HepG2 (cell line): ENCODE data around the gene SMAD6. TPM values are rescaled to one million over a fixed set of nuclear protein-coding genes. Genes with fewer than 3 reads are reported as not detected.

ENCODE experiments used
- ATAC-seq: fragments of 200-7000 bp; cut with Tn5 transposase; 3 replicates; pipeline ENCODE4 v1.9.1; 2020; ENCODE audit warnings: mild to moderate bottlenecking, moderate library complexity
- BruUV-seq: library from RNA; stranded (reverse); fragments of 400-500 nt; replicated peaks from 2 replicates; lab custom pipeline; 2021; lab: Mats Ljungman, UMichigan
- CTCF ChIA-PET: fragments of 300-600 bp; formaldehyde crosslinking; extraction: SDS; loops from one replicate; lab custom pipeline; 2021; ENCODE audit warnings: low total read pairs, inconsistent platforms, low intra/inter-chr PET ratio; lab: Yijun Ruan, JAX
- POLR2A ChIA-PET: fragments of 350-600 bp; sonication (Branson Sonifier 250); formaldehyde crosslinking; loops from one replicate; lab custom pipeline; 2020; ENCODE audit warnings: antibody characterized with exemption, inconsistent platforms; lab: Yijun Ruan, JAX
- DNase-seq: peaks from one replicate; pipeline ENCODE4 v3.0.0-alpha.2; 2015; ENCODE audit warnings: low spot score
- FAIRE-seq: peaks from 3 replicates; lab custom pipeline; 2011; peaks lifted over from hg19 to GRCh38; lab: Jason Lieb, UNC
- H2AFZ ChIP-seq: one replicate; pipeline ENCODE4 v1.6.1; 2011; ENCODE audit warnings: low read length, inconsistent platforms
- H3K27ac ChIP-seq: fragments of 300-600 bp; 3 replicates; pipeline ENCODE4 v1.8.0; 2011; ENCODE audit warnings: mixed run types, mild to moderate bottlenecking, mixed read lengths, low read length, inconsistent platforms; ENCODE audit not compliant: insufficient read depth; ENCODE audit errors: extremely low read length
- H3K27me3 ChIP-seq, 2 experiments: fragments of 200-600 bp in 1 of 2; 2 replicates in 1 of 2; 3 replicates in 1 of 2; pipeline versions ENCODE4 v1.6.0 to v1.8.0; 2011; ENCODE audit warnings: low read length in 2 of 2, mild to moderate bottlenecking in 2 of 2, moderate library complexity in 2 of 2, inconsistent platforms in 1 of 2; ENCODE audit not compliant: insufficient read depth in 2 of 2, control insufficient read depth in 1 of 2
- H3K36me3 ChIP-seq, 2 experiments: fragments of 200-600 bp in 1 of 2; replicated peaks in 1 of 2; 2 replicates in 1 of 2; 3 replicates in 1 of 2; pipeline versions ENCODE4 v1.5.1 to v1.8.0; 2011; ENCODE audit warnings: low read length in 2 of 2, inconsistent platforms in 1 of 2; ENCODE audit not compliant: insufficient read depth in 2 of 2, control insufficient read depth in 1 of 2
- H3K4me1 ChIP-seq: 2 replicates; pipeline ENCODE4 v1.5.1; 2012; ENCODE audit warnings: low read length, inconsistent platforms; ENCODE audit not compliant: insufficient read depth
- H3K4me2 ChIP-seq: 2 replicates; pipeline ENCODE4 v1.6.0; 2011; ENCODE audit warnings: low read depth, low read length, inconsistent platforms
- H3K4me3 ChIP-seq, 3 experiments: fragments of 200-600 bp in 1 of 3; sonication (generic), shearing (Covaris generic) in 1 of 3; replicated peaks in 1 of 3; 2 replicates each; pipeline ENCODE4 v1.5.1; 2011 to 2016; ENCODE audit warnings: low read length in 3 of 3, inconsistent platforms in 2 of 3, low read depth in 2 of 3, mild to moderate bottlenecking in 2 of 3, control low read depth in 1 of 3, mixed read lengths in 1 of 3; ENCODE audit not compliant: insufficient read depth in 1 of 3
- H3K79me2 ChIP-seq: one replicate; pipeline ENCODE4 v1.6.1; 2011; ENCODE audit warnings: low read length, inconsistent platforms; ENCODE audit not compliant: insufficient read depth
- H3K9ac ChIP-seq: 2 replicates; pipeline ENCODE4 v1.6.0; 2011; ENCODE audit warnings: mild to moderate bottlenecking, low read depth, low read length, inconsistent platforms; ENCODE audit not compliant: insufficient read depth
- H3K9me3 ChIP-seq: 2 replicates; pipeline ENCODE4 v1.5.1; 2012; ENCODE audit warnings: mild to moderate bottlenecking, low read length
- H4K20me1 ChIP-seq: 2 replicates; pipeline ENCODE4 v1.6.0; 2011; ENCODE audit warnings: inconsistent platforms, mild to moderate bottlenecking, low read length, moderate library complexity; ENCODE audit not compliant: insufficient read depth
- GATAD2A ChIP-seq: IDR thresholded peaks from 2 replicates; pipeline ENCODE4 v1.6.1; 2016
- ISL2 ChIP-seq: sonication (generic); formaldehyde crosslinking; IDR thresholded peaks from 2 replicates; pipeline ENCODE4 v1.5.0; 2020; ENCODE audit warnings: missing genetic modification reagents
- PCBP1 ChIP-seq: fragments of 200-400 bp; formaldehyde crosslinking; IDR thresholded peaks from 2 replicates; pipeline ENCODE4 v1.6.1; 2017; ENCODE audit warnings: mild to moderate bottlenecking, low read depth, low read length, borderline replicate concordance
- PRDM15 ChIP-seq: sonication (generic); formaldehyde crosslinking; IDR thresholded peaks from 2 replicates; pipeline ENCODE4 v1.4.0; 2020; ENCODE audit warnings: missing genetic modification reagents
- RBM22 ChIP-seq: fragments of 200-400 bp; formaldehyde crosslinking; optimal IDR thresholded peaks from 2 replicates; pipeline ENCODE3; 2017; ENCODE audit warnings: mild to moderate bottlenecking, low read length, moderate library complexity
- ZNF138 ChIP-seq: sonication (generic); formaldehyde crosslinking; IDR thresholded peaks from 2 replicates; pipeline ENCODE4 v1.5.0; 2020; ENCODE audit warnings: mild to moderate bottlenecking, low read depth, missing genetic modification reagents
- ZNF234 ChIP-seq: sonication (generic); formaldehyde crosslinking; conservative IDR thresholded peaks from 2 replicates; pipeline ENCODE4 v1.5.1; 2020; ENCODE audit warnings: mild to moderate bottlenecking, missing genetic modification reagents
- ZNF7 ChIP-seq: IDR thresholded peaks from 2 replicates; pipeline ENCODE4 v1.6.1; 2016; ENCODE audit warnings: missing biosample characterization, missing genetic modification reagents
- WGBS: methylation state at CpG from one replicate; pipeline ENCODE4 v1.1.6; 2017; ENCODE audit warnings: low lambda C conversion rate; 5-methylcytosine and 5-hydroxymethylcytosine counted together
- in situ Hi-C: cut with HindIII; loops from 2 replicates; pipeline ENCODE4 v1.10.0; 2017; ENCODE audit warnings: low pct_unique_long_range_greater_than_20kb; ENCODE audit not compliant: extremely low pct_ligation_motif_present
- intact Hi-C: fragments of 100-400 bp; cut with micrococcal nuclease; formaldehyde crosslinking; loops from one replicate; pipeline ENCODE4 v1.10.0; 2022; ENCODE audit not compliant: unreplicated experiment
- polyA plus RNA-seq, 8 experiments: library from polyadenylated mRNA; depleted of rRNA in 3 of 8; stranded (reverse) in 7 of 8; unstranded in 1 of 8; fragments of >200 nt; fragmentation: Illumina TruSeq in 4 of 8; extraction: Trizol in 4 of 8; gene quantifications; 2 replicates each; pipeline versions ENCODE4 v1.2.1 to v1.2.3, GENCODE V29; 2011 to 2016; ENCODE audit warnings: low read depth in 4 of 8, missing spikeins in 1 of 8, mixed read lengths in 1 of 8; ENCODE audit not compliant: insufficient read depth in 1 of 8
- total RNA-seq, 5 experiments: library from RNA; depleted of rRNA; stranded (reverse); fragments of >200 nt; fragmentation: Illumina TruSeq; extraction: Trizol; gene quantifications; 2 replicates each; pipeline ENCODE4 v1.2.3, GENCODE V29; 2016; ENCODE audit warnings: low read depth in 1 of 5
- TF ChIP-seq, protein P1 (sequence below): fragments of 450-650 bp; IDR thresholded peaks from 2 replicates; pipeline ENCODE4 v1.6.1; 2017; ENCODE audit warnings: mild to moderate bottlenecking

SMAD6 gene
- total and polyA plus RNA-seq, 2 of the 13 experiments (the other 11 are each of a cell fraction or from before 2014, with no cell fraction given): 3.3 to 4.4 TPM

DNA sequence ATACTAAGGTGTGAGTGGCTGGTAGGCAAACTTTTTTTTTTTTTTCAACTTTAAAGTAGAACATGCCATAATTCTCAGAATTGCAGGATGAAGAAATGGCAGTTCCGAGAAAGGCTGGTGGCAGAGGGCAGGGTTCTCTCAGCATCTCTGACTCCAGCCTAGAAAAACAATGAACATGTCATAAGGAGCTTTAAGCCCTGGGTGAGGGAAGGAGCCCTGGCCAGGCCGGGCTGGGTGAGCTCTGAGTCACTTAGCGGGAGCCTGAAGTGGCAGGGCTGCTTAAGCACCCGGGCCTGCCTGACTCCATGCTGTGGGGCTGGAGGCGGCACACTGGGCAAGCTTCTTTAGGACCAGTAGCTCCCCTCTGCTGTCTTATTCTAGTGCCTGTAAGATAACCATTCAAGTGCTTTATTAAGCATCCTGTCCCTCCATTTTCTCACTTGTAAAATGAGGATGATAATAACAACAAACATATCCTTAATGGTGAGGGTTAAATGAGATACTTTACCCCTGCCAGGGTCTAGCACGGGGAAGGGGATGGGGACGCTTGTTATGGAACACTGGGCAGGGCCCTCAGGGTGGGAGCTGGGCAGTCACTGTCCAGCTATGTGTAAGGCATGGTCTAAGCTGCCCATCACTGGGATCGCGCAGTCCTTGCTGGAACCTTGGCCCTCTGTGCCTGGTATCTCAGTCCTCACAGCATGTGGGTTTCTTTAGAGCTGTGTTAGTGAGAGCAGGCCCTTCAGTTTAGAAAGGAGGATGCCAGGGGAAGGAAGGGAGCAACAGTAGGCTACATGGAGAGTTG, 18.4 kb downstream of the SMAD6 start (continued):
- TF ChIP-seq PRDM15 (CRISPR knock-in tag): no peak
- TF ChIP-seq ZNF138: no peak
- no peak for TF ChIP-seq GATAD2A (CRISPR knock-in tag)

DNA sequence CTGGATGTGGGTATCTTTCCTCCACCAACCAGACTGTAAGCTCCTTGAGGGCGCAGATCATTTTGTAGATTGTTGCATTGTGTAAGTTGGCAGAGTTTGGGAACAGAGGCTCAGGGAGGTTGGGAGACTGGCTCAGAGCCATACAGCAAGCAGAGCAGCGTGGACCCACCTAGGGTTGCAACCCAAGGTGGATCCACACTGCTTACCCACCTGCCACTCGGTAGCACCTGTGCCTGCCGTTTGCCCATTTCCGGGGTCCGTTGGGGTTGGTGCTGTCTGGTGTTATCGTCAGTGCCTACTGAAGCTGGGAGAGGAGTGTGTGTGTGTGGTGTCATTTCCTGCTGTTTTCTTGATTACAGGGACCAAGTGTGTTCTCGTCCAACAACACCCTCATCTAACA, 19.0 kb downstream of the SMAD6 start:
- no peak for FAIRE-seq
- in situ Hi-C loops: no loop called here
- CTCF ChIA-PET: no interaction called here
- no peak overlapping the region for H3K27ac ChIP-seq
- intact Hi-C loops: no loop called here
- 95% methylated on average over 6 of the region's 8 CpGs for WGBS
- no peak for ATAC-seq
- no peak for TF ChIP-seq RBM22
- TF ChIP-seq, protein P1, sequence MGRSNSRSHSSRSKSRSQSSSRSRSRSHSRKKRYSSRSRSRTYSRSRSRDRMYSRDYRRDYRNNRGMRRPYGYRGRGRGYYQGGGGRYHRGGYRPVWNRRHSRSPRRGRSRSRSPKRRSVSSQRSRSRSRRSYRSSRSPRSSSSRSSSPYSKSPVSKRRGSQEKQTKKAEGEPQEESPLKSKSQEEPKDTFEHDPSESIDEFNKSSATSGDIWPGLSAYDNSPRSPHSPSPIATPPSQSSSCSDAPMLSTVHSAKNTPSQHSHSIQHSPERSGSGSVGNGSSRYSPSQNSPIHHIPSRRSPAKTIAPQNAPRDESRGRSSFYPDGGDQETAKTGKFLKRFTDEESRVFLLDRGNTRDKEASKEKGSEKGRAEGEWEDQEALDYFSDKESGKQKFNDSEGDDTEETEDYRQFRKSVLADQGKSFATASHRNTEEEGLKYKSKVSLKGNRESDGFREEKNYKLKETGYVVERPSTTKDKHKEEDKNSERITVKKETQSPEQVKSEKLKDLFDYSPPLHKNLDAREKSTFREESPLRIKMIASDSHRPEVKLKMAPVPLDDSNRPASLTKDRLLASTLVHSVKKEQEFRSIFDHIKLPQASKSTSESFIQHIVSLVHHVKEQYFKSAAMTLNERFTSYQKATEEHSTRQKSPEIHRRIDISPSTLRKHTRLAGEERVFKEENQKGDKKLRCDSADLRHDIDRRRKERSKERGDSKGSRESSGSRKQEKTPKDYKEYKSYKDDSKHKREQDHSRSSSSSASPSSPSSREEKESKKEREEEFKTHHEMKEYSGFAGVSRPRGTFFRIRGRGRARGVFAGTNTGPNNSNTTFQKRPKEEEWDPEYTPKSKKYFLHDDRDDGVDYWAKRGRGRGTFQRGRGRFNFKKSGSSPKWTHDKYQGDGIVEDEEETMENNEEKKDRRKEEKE: no peak
- no peak for TF ChIP-seq ZNF7 (CRISPR knock-in tag)
- no peak for TF ChIP-seq ISL2 (CRISPR knock-in tag)
- no peak for TF ChIP-seq ZNF234
- no peak for TF ChIP-seq PCBP1
- no peak overlapping the region for H2AFZ ChIP-seq
- no peaks in the 10 kb centered on the region for H4K20me1 ChIP-seq
- H3K79me2 ChIP-seq: peaks cover 2% of the 10 kb centered on the region
- H3K4me3 ChIP-seq: no peak overlapping the region
- POLR2A ChIA-PET: no interaction called here
- peaks cover 0 to 26% of the 10 kb centered on the region in 2 experiments; a peak in 3 of 5 replicates for H3K36me3 ChIP-seq
- no peaks in the 10 kb centered on the region for H3K9me3 ChIP-seq
- peaks cover 13% of the 10 kb centered on the region for H3K4me1 ChIP-seq
- no peak for DNase-seq
- BruUV-seq: no TSS peak
- H3K27me3 ChIP-seq: no peaks in the 10 kb centered on the region
- H3K9ac ChIP-seq: no peak overlapping the region
- H3K4me2 ChIP-seq: no peak overlapping the region
